Kasumi-1 (cell line): ENCODE data around the gene MYLK.

Experiments used
- DNase-seq, 2 experiments: peaks; one replicate each; lab custom pipeline; 2025; lab: John Stamatoyannopoulos, UW

Gene MYLK

GRCh38 chr3:123672429-123673146, 211.5 kb downstream of the MYLK start:
- DNase-seq: no peak

- no peak for DNase-seq
Observed at GRCh38 chr3:123670743-123671142, 213.4 kb downstream of the MYLK start.

- DNase-seq: no peak
Observed at GRCh38 chr3:123668906-123669305, 215.2 kb downstream of the MYLK start.

- DNase-seq: peak; percentile 6 to 20
Observed at GRCh38 chr3:123667784-123668183, 216.3 kb downstream of the MYLK start.

GRCh38 chr3:123664753-123665152, 219.4 kb downstream of the MYLK start:
- no peak for DNase-seq

- DNase-seq: no peak
Observed at GRCh38 chr3:123663977-123664376, 220.2 kb downstream of the MYLK start.

- no peak for DNase-seq
Observed at GRCh38 chr3:123661973-123662372, 222.2 kb downstream of the MYLK start.

- DNase-seq: no peak
Observed at GRCh38 chr3:123660900-123661299, 223.2 kb downstream of the MYLK start.

GRCh38 chr3:123660141-123660675, 223.9 kb downstream of the MYLK start:
- no peak for DNase-seq

- DNase-seq: no peak
Observed at GRCh38 chr3:123658852-123659206, 225.3 kb downstream of the MYLK start.

GRCh38 chr3:123658118-123658851, 225.8 kb downstream of the MYLK start:
- no peak for DNase-seq

- DNase-seq: no peak
Observed at GRCh38 chr3:123657568-123657967, 226.6 kb downstream of the MYLK start.

- no peak for DNase-seq
Observed at GRCh38 chr3:123657111-123657510, 227.0 kb downstream of the MYLK start.

- peak; percentile 19 to 31 for DNase-seq
Observed at GRCh38 chr3:123656691-123657090, 227.4 kb downstream of the MYLK start.

- no peak for DNase-seq
Observed at GRCh38 chr3:123656274-123656673, 227.9 kb downstream of the MYLK start.

- no peak for DNase-seq
Observed at GRCh38 chr3:123655400-123655799, 228.7 kb downstream of the MYLK start.

- DNase-seq: peak; percentile 12 to 24
Observed at GRCh38 chr3:123653221-123653682, 230.9 kb downstream of the MYLK start.

GRCh38 chr3:123652342-123652984, 231.7 kb downstream of the MYLK start:
- peak; percentile 59 to 71 for DNase-seq

GRCh38 chr3:123651449-123652341, 232.4 kb downstream of the MYLK start:
- DNase-seq: peak; percentile 45 to 63

- DNase-seq: no peak
Observed at GRCh38 chr3:123650101-123650500, 234.0 kb downstream of the MYLK start.

GRCh38 chr3:123648696-123649405, 235.3 kb downstream of the MYLK start:
- no peak for DNase-seq
